Adrenal gland (tissue), 12 donors: ENCODE measurements around the gene EXOC5. TPM values are rescaled to one million over a fixed set of nuclear protein-coding genes. Genes with fewer than 3 reads are reported as not detected.

Experiments
- DNase-seq, 7 donors: peaks; one replicate each; pipeline ENCODE4 v3.0.0-alpha.2; 2019 to 2020
- H3K27ac ChIP-seq, 5 donors: fragments of 200-600 bp; sonication (generic) in 4 of 5; 1 replicate in 3 of 5; 2 replicates in 2 of 5; pipeline versions ENCODE4 v1.5.1 to v1.8.0; 2016 to 2020; ENCODE audit warnings: mild to moderate bottlenecking in 1 of 5
- H3K27me3 ChIP-seq: fragments of 200-600 bp; 2 replicates; pipeline ENCODE4 v1.8.0; 2021
- H3K36me3 ChIP-seq, 2 donors: fragments of 200-600 bp; replicated peaks in 1 of 2; 1 replicate in 1 of 2; 2 replicates in 1 of 2; pipeline versions ENCODE4 v1.5.1 to v1.8.0; 2018 to 2022
- H3K4me1 ChIP-seq, 2 donors: fragments of 200-600 bp; replicated peaks in 1 of 2; 1 replicate in 1 of 2; 2 replicates in 1 of 2; pipeline versions ENCODE4 v1.5.1 to v1.8.0; 2018 to 2021
- H3K4me3 ChIP-seq, 4 donors: fragments of 200-600 bp; sonication (generic) in 3 of 4; one replicate each; pipeline ENCODE4 v1.5.1; 2016 to 2018
- H3K9me3 ChIP-seq, 3 donors: fragments of 200-600 bp; sonication (generic) in 1 of 3; replicated peaks in 1 of 3; 1 replicate in 2 of 3; 2 replicates in 1 of 3; pipeline versions ENCODE4 v1.5.1 to v1.8.0; 2016 to 2021
- POLR2A ChIP-seq, 2 donors: fragments of 450-650 bp; IDR thresholded peaks; one replicate each; pipeline ENCODE4 v1.6.1; 2017; ENCODE audit warnings: antibody characterized with exemption in 2 of 2, mild to moderate bottlenecking in 2 of 2, moderate library complexity in 1 of 2
- WGBS, 4 donors: extraction: QIAGEN DNeasy Blood & Tissue Kit in 2 of 4; methylation state at CpG; one replicate each; pipeline versions ENCODE4 v1.1.5 to v1.1.7; 2013 to 2017; 5-methylcytosine and 5-hydroxymethylcytosine counted together
- intact Hi-C, 2 donors: fragments of 100-400 bp; cut with DNase I; formaldehyde crosslinking; loops; one replicate each; pipeline versions ENCODE4 v1.14.1 to v1.15.0; 2022 to 2023
- polyA plus RNA-seq, 3 donors: library from polyadenylated mRNA; stranded (reverse); fragments of 200-250 nt in 2 of 3; fragments of 350-450 nt in 1 of 3; fragmentation: Illumina TruSeq in 1 of 3; extraction: RNeasy Lipid Tissue Mini Kit (QIAGEN cat#74804) in 1 of 3; gene quantifications; one replicate each; pipeline ENCODE4 v1.2.3, GENCODE V29; 2013 to 2014
- total RNA-seq, 9 donors: library from RNA; depleted of rRNA in 4 of 9; stranded (reverse); fragments of >200 nt in 4 of 9; fragments of 120-200 nt in 1 of 9; fragmentation: NEBNext Ultra II Directional in 1 of 9; extraction: Animal tissue kit (Norgen Biotek cat#: 25700) in 1 of 9; gene quantifications; one replicate each; pipeline versions ENCODE4 v1.1.0 to v1.2.4, GENCODE V29; 2013 to 2023
- TF ChIP-seq, protein P1 (sequence below), 6 experiments: fragments of 450-650 bp in 4 of 6; fragments of 200-600 bp in 2 of 6; sonication (generic) in 1 of 6; IDR thresholded peaks; 1 replicate in 5 of 6; 2 replicates in 1 of 6; pipeline versions ENCODE4 v1.5.1 to v1.8.0; 2016 to 2021; ENCODE audit warnings: antibody characterized with exemption in 6 of 6, mild to moderate bottlenecking in 2 of 6, moderate library complexity in 1 of 6
- donor health status: healthy with polysubstance abuse.
- donor health status: Bipolar disorder and iron deficiency.
- donor health status: DM: yes; HTN: yes; CAD: no.
- donor health status: DM: no; HTN: no; CAD: no.
- donor health status: DM: no; HTN: no; CAD: no.
- donor health status: DM: yes; HTN: yes; CAD: no.

The EXOC5 gene
- total and polyA plus RNA-seq, 12 donors: 6.4 to 63.8 (median 48.0) TPM

GRCh38 chr14:57221931-57222330 lies 46.8 kb downstream of the EXOC5 start:
- TF ChIP-seq, protein P1, sequence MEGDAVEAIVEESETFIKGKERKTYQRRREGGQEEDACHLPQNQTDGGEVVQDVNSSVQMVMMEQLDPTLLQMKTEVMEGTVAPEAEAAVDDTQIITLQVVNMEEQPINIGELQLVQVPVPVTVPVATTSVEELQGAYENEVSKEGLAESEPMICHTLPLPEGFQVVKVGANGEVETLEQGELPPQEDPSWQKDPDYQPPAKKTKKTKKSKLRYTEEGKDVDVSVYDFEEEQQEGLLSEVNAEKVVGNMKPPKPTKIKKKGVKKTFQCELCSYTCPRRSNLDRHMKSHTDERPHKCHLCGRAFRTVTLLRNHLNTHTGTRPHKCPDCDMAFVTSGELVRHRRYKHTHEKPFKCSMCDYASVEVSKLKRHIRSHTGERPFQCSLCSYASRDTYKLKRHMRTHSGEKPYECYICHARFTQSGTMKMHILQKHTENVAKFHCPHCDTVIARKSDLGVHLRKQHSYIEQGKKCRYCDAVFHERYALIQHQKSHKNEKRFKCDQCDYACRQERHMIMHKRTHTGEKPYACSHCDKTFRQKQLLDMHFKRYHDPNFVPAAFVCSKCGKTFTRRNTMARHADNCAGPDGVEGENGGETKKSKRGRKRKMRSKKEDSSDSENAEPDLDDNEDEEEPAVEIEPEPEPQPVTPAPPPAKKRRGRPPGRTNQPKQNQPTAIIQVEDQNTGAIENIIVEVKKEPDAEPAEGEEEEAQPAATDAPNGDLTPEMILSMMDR (IDR thresholded peaks at IDR 0.05): no peak
- no peak for TF ChIP-seq POLR2A (IDR thresholded peaks at IDR 0.05)
- intact Hi-C loops: no loop called here
- 96 to 98% (median 96%) methylated on average over 3 of the region's 3 CpGs for WGBS, 4 donors
- H3K27ac ChIP-seq: no peak overlapping the region
- no peaks in the 10 kb centered on the region for H3K4me1 ChIP-seq
- H3K4me3 ChIP-seq: no peak overlapping the region
- H3K9me3 ChIP-seq: no peaks in the 10 kb centered on the region
- no peaks in the 10 kb centered on the region for H3K27me3 ChIP-seq
- no peak for DNase-seq
- H3K36me3 ChIP-seq: peaks cover 0 to 4% of the 10 kb centered on the region in 2 donors

GRCh38 chr14:57212919-57213318 lies 55.8 kb downstream of the EXOC5 start:
- intact Hi-C loops: no loop called here
- H3K9me3 ChIP-seq: no peaks in the 10 kb centered on the region
- 93 to 100% (median 99%) methylated on average over 2 of the region's 2 CpGs for WGBS, 4 donors
- no peak overlapping the region for H3K4me3 ChIP-seq
- peaks cover 0 to 5% of the 10 kb centered on the region in 2 donors for H3K4me1 ChIP-seq
- no peak for TF ChIP-seq POLR2A (IDR thresholded peaks at IDR 0.05)
- TF ChIP-seq, protein P1 (IDR thresholded peaks at IDR 0.05): no peak
- no peak overlapping the region for H3K27ac ChIP-seq
- no peaks in the 10 kb centered on the region for H3K27me3 ChIP-seq
- no peak for DNase-seq
- peaks cover 0 to 49% of the 10 kb centered on the region in 2 donors for H3K36me3 ChIP-seq

DNA sequence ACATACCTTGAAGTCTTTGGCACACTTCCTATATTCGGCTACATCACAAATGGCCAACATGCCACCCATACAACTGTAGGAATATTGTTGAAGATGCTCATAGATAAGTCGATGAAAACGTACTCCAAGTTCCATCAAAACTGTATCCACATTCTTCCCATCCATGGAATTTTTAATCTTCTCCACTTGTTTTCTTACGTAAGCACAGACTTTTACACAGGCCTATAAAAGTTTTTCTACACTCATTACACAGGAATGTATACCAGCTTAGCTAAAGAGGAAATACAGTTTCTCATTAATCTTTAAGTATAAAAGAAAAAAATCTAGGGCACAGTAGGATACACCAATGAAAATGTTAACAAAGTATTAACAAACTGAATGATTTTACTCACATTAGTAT lies 59.1 kb downstream of the EXOC5 start:
- 91 to 94% (median 93%) methylated on average over 4 of the region's 4 CpGs for WGBS, 4 donors
- Histone ChIP-seq H3K4me3 (no peak overlapping the region), H3K36me3 (peaks cover 0 to 48% of the 10 kb centered on the region in 2 donors), H3K9me3 (peaks cover 0 to 4% (median 0%) of the 10 kb centered on the region in 3 donors), H3K4me1 (no peaks in the 10 kb centered on the region), H3K27ac (no peak overlapping the region), H3K27me3 (no peaks in the 10 kb centered on the region)
- TF ChIP-seq, protein P1 (IDR thresholded peaks at IDR 0.05): no peak
- TF ChIP-seq POLR2A (IDR thresholded peaks at IDR 0.05): no peak
- intact Hi-C loops: no loop called here
- DNase-seq: no peak

GRCh38 chr14:57205938-57206337 lies 62.8 kb downstream of the EXOC5 start:
- Histone ChIP-seq H3K36me3 (peaks cover 0 to 19% of the 10 kb centered on the region in 2 donors), H3K27ac (no peak overlapping the region), H3K4me3 (no peak overlapping the region), H3K4me1 (no peaks in the 10 kb centered on the region), H3K27me3 (no peaks in the 10 kb centered on the region), H3K9me3 (peaks cover 0 to 6% (median 0%) of the 10 kb centered on the region in 3 donors)
- intact Hi-C loops: no loop called here
- 90 to 95% (median 93%) methylated on average over 5 of the region's 5 CpGs for WGBS, 4 donors
- no peak for DNase-seq
- TF ChIP-seq POLR2A (IDR thresholded peaks at IDR 0.05): no peak
- TF ChIP-seq, protein P1 (IDR thresholded peaks at IDR 0.05): no peak
